C4-2B (cell line): ENCODE measurements around the gene TLL2.

Source experiments
- H3K27ac ChIP-seq: fragments of 450-650 bp; 2 replicates; pipeline ENCODE4 v1.5.1; 2017
- ZFX ChIP-seq: fragments of 450-650 bp; IDR thresholded peaks from 2 replicates; pipeline ENCODE4 v1.6.1; 2017
- TF ChIP-seq, protein P1 (sequence below): fragments of 450-650 bp; conservative IDR thresholded peaks from 2 replicates; pipeline ENCODE4 v1.5.1; 2017; ENCODE audit warnings: mild to moderate bottlenecking

The TLL2 gene

DNA sequence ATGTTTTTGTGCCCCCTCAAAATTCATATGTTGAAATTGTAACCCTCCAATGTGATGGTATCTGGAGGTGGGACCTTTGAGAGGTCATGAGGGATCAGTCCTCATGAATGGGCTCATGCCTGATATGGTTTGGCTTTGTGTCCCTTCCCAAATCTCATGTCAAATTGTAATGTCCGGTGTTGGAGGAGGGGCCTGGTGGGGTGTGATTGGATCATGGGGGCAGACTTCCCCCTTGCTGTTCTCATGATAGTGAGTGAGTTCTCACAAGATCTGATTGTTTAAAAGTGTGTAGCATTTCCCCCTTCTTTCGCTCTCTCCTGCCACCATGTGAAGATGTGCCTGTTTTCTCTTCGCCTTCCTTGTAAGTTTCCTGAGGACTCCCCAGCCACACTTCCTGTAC, 53.4 kb downstream of the TLL2 start:
- no peak overlapping the region for H3K27ac ChIP-seq
- TF ChIP-seq, protein P1, sequence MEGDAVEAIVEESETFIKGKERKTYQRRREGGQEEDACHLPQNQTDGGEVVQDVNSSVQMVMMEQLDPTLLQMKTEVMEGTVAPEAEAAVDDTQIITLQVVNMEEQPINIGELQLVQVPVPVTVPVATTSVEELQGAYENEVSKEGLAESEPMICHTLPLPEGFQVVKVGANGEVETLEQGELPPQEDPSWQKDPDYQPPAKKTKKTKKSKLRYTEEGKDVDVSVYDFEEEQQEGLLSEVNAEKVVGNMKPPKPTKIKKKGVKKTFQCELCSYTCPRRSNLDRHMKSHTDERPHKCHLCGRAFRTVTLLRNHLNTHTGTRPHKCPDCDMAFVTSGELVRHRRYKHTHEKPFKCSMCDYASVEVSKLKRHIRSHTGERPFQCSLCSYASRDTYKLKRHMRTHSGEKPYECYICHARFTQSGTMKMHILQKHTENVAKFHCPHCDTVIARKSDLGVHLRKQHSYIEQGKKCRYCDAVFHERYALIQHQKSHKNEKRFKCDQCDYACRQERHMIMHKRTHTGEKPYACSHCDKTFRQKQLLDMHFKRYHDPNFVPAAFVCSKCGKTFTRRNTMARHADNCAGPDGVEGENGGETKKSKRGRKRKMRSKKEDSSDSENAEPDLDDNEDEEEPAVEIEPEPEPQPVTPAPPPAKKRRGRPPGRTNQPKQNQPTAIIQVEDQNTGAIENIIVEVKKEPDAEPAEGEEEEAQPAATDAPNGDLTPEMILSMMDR, result no peak
- TF ChIP-seq ZFX, result no peak

GRCh38 chr10:96457341-96457740, 56.4 kb downstream of the TLL2 start:
- no peak overlapping the region for H3K27ac ChIP-seq
- TF ChIP-seq, protein P1, result no peak
- no peak for TF ChIP-seq ZFX

DNA sequence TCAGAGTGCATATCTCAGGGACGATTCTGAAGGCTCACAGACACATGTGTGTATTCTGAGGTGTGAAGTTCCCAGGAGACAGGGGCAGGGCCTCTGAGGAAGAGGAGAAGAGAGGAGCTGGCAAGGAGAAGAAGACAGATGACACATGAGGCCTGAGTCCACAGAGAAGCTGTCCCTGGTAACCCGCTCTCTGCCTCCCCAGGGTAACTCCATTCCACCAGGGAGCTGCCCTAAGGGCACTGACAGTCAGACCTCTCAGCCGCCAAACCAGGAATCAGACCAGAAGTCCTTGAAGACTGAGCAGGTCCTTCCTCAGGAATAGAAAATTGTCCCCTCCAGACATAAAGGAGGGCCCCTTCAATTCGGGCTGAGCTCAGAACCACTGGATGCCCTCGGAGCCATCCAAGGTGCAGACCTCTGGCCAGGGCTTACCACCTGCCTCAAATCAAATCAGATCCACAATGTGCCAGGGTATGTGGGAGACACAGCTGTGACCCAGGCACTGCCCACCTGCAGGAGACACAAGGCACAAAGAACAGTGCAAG, 57.4 kb downstream of the TLL2 start:
- TF ChIP-seq, protein P1, result no peak
- no peak for TF ChIP-seq ZFX
- H3K27ac ChIP-seq, result no peak overlapping the region

GRCh38 chr10:96453856-96454583, 59.7 kb downstream of the TLL2 start:
- TF ChIP-seq ZFX, result no peak
- TF ChIP-seq, protein P1, result no peak
- no peak overlapping the region for H3K27ac ChIP-seq

GRCh38 chr10:96452494-96453153, 61.1 kb downstream of the TLL2 start:
- no peak overlapping the region for H3K27ac ChIP-seq
- TF ChIP-seq, protein P1, result no peak
- no peak for TF ChIP-seq ZFX

DNA sequence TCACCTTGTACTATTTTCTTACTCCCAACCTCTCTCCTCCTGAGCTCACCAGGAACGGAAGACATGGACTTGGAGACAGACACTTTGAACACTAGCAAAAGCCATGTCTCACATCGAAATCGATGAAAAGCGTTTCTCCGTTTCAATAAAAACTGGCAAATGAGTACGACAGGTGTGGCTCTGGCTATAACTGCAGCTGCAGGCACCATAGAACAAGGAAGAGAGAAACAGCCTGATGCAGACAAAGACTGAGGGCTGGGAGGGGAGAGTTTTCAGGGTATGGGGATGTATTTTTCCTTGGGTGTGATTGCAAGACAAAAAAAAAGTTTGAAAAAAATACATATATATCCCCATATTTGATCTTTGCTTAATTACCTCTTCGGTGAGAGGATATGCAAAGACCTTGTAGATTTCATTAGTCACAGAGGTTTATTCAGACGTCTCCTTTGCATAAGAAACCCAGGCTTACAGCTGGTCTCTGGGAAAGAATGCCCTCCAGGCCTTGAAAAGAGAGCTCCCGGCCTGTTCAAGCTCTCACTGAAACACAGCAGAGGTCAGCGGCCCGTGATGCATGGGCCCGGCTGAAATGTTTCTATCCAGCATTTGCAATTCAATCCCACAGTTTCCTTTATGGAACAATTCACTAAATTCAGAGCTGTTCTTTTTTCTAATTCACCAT, 63.1 kb downstream of the TLL2 start:
- H3K27ac ChIP-seq, result no peak overlapping the region
- TF ChIP-seq, protein P1, result no peak

GRCh38 chr10:96448558-96448957, 65.2 kb downstream of the TLL2 start:
- H3K27ac ChIP-seq, result no peak overlapping the region
- TF ChIP-seq ZFX, result no peak
- TF ChIP-seq, protein P1, result no peak
